Measurements from ENCODE around the gene IL17B.

IL17B gene

DNA sequence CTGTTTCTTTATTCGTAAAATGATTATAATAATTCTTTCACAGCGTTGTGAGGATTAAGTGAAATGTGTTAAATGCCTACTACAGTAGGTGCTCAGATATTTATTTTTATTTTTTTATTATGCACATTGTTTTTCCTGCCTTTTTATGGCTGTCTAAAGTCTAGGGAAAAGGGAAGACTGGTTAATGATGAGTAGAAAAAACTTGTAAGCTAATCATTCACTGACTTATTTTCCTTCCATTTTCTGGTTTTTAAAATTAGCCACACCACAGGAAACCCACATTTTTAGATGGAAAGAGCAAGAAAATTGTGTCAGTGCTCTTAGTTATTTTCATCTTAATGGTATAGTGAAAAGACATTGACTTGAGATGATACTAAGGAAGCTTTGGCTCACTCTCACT lies 25.2 kb downstream of the IL17B start:
- DNase-seq: no peak

GRCh38 chr5:149352169-149352568 lies 26.9 kb downstream of the IL17B start:
- no peak for DNase-seq

- no peak for DNase-seq
Measured at GRCh38 chr5:149349382-149349781, 29.7 kb downstream of the IL17B start.

DNA sequence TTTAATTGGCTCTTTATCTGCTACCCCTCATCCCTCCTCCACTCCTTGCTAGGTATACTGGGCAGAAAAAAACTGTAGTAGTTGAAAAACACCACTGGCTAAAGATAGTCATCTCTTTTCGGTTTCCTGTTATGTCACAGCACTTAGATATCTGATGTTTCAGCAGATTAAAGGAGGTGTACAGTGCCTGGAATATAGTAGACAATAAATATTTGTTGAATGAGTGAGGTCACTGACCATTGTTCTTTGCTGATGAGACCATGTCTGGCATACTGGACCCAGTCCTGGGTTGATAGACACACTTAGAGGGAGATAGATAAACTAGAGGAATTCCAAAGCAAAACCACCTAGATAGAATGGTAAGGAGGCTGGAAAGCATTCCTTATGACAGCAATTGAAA lies 30.6 kb downstream of the IL17B start:
- no peak for DNase-seq

DNA sequence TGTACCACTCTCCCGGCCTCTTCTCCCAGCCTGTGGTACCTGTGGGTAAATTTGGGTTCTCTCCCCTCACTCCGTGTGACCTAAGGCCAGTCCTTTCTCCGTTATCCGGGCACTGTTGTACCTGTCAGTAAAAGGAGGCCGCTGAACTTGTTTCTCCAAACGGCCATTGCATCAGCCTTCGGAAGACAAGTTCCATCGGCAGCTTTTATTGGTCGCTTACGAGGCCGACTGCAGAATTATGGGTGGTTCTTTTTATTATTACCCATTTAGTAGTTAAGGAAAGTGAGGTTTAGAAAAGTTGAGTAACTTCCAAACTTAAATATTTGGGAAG lies 33.2 kb downstream of the IL17B start:
- no peak for DNase-seq

DNA sequence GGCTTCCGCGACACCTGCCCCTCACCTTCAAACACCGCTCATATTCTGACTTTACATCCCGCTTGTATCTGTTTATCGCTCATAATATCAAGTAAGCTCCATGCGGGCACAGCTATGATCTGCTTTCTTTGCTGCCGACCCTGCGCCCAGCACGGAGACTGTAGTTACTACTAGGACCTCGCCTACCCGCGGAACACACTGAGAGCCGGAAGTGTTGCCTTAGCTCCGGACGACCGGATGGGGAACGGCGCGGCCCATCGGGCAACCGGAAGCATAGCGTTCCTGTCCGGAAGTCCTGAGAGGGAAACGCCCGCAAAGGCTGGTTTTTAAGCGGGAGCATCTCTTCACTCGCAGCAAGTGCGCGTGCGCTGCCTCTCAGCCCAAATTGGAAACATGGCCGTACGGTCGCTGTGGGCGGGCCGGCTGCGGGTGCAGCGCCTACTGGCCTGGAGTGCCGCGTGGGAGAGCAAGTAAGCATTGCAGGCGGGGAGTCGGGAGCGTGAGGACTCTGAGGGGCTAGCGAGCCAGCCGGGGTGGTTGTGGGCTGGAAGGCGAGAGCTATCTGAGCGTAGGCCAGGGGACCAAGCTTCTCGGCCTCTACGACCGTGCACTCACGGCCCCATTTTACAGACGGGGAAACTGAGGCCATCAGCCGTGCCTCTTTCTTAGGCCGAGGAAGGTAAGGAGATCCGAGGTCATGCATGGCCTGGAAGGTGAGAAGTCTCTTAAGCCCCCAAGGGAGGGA lies 33.8 kb downstream of the IL17B start, which contains the start of gene GRPEL2:
Gene GRPEL2 (plus strand): TSS at position 353 of the 745 bp plus-strand sequence. CDS start 41 bp downstream, at position 394.
- peak; percentile 82 for DNase-seq

DNA sequence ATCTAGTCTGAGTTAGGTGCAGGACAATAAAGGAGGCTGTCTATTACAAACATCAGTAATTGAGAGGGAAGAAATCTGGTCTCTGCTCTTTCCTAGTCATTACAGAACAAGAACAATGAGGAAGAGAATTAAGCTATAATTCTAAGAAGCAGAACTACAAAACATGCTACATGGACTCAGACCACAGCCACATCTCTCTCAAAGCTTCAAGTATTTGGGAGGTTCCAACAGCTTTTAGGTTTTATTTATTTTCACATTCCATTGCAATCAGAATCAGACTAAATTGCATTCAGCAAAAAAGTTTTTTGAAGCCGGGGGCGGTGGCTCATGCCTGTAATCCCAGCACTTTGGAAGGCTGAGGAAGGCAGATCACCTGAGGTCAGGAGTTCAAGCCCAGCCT lies 34.9 kb downstream of the IL17B start:
- no peak for DNase-seq

GRCh38 chr5:149341876-149342275 lies 37.2 kb downstream of the IL17B start:
- no peak for DNase-seq

GRCh38 chr5:149340920-149341319 lies 38.2 kb downstream of the IL17B start:
- no peak for DNase-seq

- peak; percentile 28 for DNase-seq
Measured at GRCh38 chr5:149338364-149338763, 40.7 kb downstream of the IL17B start.

GRCh38 chr5:149337736-149338135 lies 41.4 kb downstream of the IL17B start:
- DNase-seq: peak; percentile 74

DNA sequence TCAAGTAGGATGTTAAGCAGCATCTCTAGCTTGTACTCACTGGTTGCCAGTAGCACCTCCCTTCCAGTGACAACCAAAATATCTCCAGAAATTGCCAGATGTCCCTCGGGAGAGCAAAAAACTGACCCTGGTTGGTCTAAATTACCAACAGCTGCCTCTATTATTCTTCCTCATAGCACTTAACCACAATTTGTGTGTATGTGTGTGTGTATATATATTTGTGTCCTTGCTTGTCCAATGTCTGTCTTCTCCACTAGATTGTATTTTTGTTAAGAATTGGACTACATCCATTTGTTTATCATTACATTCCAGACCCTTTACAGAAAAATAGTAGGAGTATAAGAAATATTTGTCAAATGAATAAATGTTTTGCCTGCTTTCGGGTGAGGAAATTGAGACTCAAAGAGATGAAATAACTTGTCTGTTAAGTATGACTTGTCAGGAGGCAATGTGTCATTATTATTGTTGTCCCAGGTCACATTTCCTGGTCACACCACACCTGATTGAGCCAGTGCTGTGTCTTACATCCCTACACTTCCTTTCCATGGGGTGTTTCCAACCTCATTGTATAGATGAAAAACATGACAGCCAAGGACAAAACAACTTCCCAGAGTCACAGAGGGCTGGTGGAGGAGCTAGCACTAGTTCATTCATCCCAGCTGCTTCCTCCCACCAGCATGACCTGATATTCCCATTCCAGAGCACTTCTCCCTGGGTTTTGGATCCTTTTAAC lies 45.2 kb downstream of the IL17B start:
- DNase-seq: no peak

DNA sequence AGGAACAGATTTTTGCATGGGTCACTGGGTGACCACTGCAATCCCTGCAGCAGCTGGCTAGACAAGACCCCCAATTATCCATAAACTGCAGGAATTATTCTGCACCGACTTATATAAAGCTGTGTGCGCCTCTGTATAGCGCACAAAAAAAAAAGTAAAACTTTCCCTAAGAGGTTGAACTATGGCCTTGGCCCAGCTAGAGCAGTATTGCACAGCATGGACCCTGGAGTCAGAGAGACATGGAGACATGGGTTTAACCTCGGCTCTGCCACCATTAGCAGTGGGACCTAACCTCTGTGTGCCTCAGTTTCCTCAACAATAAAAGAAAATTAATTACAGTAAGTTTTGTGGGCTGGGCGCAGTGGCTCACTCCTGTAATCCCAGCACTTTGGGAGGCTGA lies 50.9 kb downstream of the IL17B start:
- DNase-seq: no peak

DNA sequence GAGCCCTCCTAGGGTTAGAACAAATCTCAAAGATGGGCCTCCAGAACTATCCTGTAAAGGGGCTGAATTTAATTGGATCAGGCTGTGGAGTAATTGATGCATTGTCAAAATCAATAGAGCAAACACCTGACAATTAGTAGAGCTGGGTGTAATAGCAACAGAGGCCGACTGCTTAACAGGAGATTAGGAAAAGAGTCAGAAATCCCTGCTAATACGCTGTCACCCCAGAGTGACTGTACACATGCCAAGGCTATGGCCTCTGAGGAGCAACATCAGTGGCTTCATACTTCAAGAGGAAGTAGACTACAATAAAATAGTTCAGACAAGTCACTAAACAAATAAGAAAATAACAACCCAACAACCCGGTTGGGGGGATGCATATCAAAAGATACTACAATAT lies 52.5 kb downstream of the IL17B start:
- DNase-seq: no peak

DNA sequence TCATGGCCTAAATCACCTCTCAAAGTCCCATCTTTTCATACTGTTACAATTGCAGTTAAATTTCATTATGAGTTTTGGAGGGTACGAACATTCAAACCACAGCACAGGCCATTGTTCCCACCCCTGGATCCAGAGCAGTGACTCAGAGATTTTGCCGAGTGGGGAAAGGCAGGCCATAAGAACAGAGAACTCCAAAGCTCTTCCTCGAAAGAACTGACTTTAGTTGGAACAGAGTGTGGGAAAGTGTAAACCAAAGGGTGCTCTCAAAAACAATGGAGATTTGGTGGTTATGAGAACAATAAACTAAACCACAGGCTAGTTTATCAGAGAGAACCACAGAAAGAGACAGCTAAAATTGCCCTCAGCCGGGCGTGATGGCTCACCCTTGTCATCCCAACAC lies 53.2 kb downstream of the IL17B start:
- DNase-seq: no peak

- DNase-seq: no peak
Measured at GRCh38 chr5:149325166-149325735, 53.8 kb downstream of the IL17B start.

- DNase-seq: no peak
Measured at GRCh38 chr5:149324641-149325040, 54.5 kb downstream of the IL17B start.

All from NCI-H2029 treated with DMSO at 0.1 percent for 48 hours (cell line).